Measurements from ENCODE around the gene ZDHHC22. TPM values are rescaled to one million over a fixed set of nuclear protein-coding genes. Genes with fewer than 3 reads are reported as not detected.

The ZDHHC22 gene
- total RNA-seq, 1 experiment from 2014 or later = 0.02 TPM

DNA sequence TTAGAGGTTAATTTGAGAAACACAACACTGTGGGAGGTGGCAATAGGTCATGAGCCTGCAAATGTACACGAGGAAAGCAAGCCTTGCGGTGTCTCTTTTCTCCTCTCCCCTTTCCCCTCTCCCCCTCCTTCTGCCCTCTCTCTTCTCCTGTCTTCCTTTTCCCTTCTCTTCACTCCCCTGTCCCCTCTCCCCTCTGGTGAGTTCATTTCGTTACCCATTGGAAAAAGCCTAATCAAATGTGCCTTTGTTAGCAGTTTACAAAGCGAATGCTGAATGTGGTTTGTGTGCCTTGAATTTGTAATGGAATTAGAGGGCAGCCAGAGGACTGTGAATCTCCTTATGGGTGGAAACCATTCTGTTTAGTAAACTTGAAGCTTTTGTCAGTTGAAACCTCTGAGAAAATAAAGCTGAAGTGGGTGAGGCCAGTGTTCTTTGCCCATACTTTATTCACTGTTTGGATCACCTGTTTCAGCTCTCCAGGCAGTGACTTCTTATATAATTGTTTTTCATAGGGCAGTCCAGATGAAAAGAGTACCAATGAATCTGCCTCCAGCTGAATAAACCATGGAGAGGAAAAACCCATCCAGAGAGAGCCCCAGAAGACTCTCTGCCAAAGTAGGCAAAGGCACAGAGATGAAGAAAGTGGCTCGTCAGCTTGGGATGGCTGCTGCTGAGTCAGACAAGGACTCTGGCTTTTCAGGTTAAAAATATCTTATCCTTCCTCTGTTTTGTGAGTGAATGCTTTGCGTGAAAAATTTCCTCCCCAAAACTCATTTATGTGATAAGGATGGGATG is 36.2 kb downstream of the ZDHHC22 start:
- no peak for DNase-seq (ENCODE audit: low read depth)

DNA sequence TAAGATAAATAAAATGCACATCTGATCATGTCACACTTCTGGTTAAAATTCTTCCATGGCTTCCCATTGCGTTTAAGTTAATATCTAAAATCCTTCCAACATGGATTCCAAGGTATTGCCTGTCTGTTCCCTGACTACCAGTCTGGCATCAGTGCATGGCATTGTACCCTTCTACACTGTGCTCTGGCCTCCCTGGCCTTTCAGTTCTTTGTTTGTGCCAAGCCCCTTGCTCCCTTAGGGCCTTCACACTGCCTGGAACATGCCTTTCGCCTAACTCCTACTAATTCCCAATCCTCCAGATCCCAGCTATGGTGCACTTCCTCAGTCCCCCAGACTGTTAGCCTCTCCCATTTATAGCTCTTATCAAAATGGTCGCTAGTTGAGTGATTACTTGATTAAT is 37.2 kb downstream of the ZDHHC22 start:
- DNase-seq (ENCODE audit: low read depth) = no peak

DNA sequence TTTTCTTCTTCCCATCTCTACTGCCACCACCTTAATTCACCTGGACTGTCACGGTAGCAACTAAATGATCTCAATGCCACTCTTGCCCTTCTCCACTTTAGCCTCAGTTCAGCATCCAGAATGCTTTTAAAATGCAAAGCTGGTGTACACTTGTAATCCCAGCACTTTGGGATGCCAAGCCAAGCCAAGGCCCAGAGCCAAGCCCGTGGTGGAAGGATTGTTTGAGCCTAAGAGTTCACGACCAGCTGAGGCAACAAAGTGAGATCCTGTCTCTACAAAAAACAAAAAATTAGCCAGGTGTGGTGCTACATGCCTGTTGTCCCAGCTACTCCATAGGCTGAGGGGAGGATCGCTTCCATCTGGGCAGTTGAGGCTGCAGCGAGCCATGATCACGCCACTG is 37.6 kb downstream of the ZDHHC22 start:
- DNase-seq (ENCODE audit: low read depth) = no peak

- no peak for DNase-seq (ENCODE audit: low read depth)
Observed at GRCh38 chr14:77103475-77103874, 38.1 kb downstream of the ZDHHC22 start.

DNA sequence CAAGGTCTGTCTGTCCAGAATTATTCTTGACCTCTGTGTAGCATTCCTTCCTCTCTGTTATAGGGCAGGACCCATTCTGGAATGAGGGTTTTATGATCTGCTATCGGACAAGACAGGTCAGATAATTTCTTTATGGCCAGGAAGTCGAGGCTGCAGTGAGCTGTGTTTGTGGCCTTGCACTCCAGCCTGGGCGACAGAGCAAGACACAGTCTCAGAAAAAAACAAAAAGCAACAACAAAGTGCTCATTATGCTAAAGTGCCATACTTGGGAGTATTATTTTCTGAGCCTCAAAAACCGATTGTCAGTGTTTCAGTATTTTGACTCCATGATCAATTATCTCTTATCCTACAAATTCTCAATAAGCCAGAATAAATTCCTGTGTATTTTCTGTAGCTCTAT is 39.4 kb downstream of the ZDHHC22 start:
- DNase-seq (ENCODE audit: low read depth) = no peak

GRCh38 chr14:77100961-77101360 is 40.6 kb downstream of the ZDHHC22 start:
- DNase-seq (ENCODE audit: low read depth) = no peak

GRCh38 chr14:77099425-77100167 is 42.0 kb downstream of the ZDHHC22 start:
- DNase-seq (ENCODE audit: low read depth) = peak; percentile 85

DNA sequence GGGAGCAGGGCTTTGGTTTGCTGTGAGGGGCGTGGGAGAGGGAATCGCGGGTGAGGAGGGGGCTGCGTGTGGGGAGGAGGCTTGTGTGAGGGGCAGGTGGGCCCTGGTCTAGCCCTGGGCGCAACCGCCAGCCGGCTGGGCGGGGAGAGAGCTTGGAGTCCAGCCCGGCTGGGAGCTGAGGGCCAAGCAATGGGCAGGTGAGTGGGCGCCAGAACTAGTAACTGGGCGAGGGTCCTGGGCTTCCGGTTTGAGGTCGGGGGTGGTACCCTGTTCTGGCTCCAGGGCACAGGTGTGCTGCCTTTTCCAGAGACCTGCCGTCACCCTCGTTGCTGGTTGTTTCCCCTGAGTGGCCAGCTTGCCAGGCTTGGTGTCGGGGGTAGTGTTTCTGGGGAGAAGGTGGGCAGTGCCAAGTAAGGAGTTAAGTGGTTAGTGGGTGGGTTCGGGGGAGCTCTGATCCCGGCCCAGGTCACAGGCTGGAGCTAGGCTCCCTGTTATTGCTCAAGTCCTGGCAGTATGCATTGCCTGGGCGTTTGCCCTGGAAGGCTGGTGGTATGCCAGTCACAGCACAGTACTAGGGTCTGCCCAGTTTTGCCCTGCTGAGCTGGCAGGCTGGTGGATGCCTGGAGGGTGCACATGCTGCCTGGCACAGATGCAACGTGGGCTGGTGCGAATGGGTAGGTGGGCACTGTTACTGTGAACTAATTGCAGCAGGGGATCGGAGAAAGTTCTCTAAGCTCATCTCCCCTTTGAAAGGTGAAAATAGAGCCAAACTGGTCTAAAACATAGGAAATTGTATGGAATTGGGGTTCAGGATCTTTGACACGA is 42.9 kb downstream of the ZDHHC22 start:
- peak; percentile 18 for DNase-seq (ENCODE audit: low read depth)

DNA sequence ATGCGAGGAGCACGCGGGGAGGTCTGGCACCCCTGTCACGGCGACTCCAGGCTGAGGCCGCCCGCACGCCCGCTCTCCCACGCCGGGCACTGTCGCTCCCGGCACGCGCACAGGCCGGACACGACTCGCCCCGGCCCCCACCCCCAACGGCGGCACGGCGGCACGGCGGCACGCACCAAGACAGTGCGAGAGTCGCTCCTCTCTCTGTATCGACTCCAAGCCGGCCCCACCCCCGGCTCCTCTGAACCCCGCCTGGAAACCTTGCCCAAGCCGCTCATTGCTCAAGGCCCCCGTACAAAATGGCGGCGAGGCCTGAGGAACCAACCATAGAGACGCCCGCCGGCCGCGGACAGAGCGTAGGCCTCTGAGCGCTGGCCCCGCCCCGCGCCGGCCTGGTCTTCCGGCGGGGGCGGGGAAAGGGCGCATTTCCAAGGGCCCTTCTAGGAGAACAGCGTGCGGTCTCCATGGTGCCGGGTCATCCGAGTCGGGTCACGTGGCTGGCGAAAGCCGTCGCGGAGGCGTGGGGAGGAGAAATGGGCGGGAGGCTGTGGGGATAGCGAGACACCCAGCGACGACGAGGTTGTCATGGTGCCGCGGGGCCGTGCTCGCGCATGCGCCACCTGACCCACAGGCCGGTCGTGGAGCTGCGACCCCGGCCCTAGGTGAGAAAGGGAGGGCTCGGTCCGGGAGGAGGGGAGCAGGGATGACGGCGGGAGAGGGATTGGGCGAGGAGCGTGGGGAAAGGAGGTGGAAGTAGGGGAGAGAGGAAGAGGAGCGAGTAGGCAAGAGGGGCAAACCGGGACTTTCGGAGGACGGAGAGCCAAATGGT is 43.7 kb downstream of the ZDHHC22 start, which contains the start of gene CIPC:
Gene CIPC (plus strand): TSS at position 559 of the 829 bp plus-strand sequence. CDS start 7,451 bp downstream, outside the sequence.
- DNase-seq (ENCODE audit: low read depth) = peak; percentile 96

DNA sequence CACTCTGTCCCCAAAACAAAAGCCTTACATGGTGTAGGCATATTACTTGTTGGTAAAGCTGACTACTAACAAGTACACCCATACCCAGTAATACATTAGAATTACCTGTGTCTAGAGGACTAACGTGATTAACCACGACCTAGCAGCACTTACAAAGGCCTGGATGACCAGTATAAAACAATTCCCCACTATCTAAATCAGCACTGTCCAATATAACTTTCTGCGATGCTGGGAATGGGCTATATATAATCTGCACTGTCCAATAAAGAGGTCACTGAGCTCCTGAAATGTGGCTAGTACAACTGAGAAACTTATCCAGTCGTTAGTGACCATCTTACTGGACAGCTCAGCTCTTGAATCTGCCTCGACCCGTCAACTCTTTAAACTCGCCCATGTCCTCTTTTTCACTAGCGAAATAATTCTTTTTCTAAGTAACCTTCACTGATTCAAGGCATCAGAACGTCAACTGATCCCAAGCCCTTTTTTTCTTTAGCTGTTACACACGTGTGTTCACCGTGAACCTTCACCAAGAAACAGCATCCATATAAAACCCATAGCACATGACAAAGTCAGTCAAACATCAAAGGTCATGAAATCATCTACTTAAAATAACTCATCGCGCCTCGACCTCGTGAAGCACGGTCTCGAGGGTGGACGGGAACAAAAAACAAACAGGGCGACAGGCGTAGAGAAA is 44.4 kb downstream of the ZDHHC22 start:
- DNase-seq (ENCODE audit: low read depth) = no peak

DNA sequence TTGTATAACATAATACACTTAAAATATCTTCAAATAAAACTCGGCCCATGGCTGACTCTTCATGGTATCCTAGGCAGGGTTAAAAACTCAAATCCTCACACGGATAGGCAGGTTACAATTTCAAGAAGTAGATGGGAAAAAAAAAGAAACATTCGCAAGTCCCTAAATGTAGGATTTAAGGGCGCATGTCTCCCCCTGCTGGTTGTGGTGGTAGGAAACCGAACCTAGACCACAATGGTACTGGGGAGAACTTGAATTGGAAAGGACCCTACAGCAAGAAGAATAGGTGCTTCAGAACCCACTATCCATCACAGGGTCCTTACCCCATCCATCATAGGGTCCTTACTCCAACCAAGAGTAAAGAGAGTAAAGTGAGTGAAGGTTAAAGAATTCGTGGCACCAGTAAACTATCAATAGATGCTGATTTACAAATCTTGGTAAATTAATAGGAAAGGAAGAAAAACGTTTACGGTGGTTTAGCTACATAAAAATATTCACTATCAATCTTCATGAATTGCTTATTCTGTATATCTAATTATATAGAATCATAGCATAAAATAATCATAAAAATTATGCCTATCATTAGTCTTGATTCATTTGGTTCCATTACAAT is 46.8 kb downstream of the ZDHHC22 start:
- DNase-seq (ENCODE audit: low read depth) = peak; percentile 73

DNA sequence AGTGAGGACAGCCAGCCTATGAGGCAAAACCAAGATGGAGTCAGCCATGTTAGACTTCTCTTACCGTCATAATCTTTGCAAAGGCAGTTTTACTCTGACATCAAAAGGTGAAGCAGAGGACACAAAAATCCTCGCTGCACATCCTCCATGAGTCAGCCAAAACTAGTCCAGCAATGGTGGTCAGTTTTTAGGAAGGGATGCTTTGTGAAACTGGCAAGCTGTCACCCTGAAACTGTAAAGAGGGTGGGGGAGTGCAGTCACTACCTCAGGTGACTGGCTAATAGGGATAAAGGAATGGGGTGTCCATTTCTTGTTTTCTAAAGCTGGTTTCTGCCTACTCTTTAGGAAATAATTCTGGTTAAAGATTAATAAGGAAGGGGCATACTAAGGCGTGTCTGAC is 48.9 kb downstream of the ZDHHC22 start:
- DNase-seq (ENCODE audit: low read depth) = no peak

DNA sequence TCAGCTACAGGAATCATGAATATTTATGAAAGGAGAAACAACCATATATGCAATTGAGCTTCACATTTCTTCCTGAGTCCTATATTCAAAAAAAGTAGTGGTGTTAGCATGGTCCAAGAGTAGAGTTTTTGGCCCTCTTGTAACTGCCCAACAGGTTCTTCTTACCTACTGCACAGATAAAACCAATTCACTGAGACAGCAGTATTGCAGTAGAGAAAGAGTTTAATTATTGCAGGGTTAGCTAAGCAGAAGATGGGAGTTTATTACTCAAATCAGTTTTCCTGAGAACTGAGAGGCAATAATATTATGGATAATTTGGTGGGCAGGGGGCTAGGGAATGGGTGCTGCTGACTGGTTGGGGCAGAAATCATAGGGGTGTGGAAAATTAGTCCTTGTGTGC is 50.1 kb downstream of the ZDHHC22 start:
- DNase-seq (ENCODE audit: low read depth) = no peak

DNA sequence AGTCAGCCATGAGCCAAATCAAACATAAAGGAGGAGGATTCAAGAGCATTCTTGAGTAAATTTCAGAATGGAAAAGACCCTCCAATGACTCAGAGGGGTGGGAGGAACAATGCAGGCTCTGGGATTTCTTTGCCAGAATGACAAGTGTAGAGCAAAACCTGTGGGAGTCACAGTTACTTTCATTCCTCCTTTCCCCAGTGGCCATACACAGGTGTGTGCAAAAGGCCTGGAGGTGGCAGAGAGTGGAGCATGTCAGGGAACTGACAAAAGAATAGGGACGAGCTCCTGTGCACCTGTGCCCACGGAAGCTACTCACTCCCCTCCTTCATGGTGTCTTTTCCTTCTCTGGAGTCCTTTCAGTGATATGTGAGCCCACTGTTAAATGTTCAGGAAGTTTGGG is 52.9 kb downstream of the ZDHHC22 start:
- DNase-seq (ENCODE audit: low read depth) = no peak

DNA sequence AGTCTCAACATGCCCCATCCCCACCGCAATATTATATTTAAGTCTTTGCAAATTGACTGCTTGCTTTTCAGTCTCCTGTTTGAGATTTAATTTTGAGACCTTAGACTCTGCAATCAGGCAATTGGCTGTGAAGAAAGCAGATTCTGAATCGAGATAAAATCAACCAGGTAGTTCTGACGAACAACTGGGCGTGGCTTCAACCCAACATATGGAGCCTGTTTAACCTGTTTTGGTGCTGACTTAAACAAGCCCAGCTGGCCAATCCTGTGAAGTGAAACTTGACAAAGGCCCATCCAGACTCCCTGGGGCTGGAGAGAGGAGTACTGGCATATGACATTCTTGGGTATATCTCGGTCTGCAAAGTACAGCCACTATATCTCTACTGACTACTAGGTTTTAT is 53.4 kb downstream of the ZDHHC22 start:
- DNase-seq (ENCODE audit: low read depth) = no peak

DNA sequence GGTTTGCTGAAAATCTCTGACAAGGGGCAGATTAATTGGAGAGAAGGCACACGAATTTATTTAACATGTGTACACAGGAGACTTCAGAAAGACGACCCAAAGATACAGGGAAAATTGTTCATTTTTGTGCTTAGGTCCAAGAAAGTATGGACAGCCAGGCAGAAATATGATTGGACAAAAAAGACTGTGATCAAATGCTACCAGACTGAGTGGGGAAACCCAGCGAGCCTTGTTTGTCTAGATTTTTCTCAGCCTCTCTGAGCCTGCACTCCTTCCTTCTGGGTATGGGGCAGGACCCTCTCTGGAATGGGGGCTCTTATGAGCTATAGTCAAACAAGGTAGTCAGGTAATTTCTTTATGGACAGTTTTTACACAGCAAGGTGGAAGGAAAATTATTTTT is 54.0 kb downstream of the ZDHHC22 start:
- no peak for DNase-seq (ENCODE audit: low read depth)

- no peak for DNase-seq (ENCODE audit: low read depth)
Observed at GRCh38 chr14:77086951-77087350, 54.6 kb downstream of the ZDHHC22 start.

DNA sequence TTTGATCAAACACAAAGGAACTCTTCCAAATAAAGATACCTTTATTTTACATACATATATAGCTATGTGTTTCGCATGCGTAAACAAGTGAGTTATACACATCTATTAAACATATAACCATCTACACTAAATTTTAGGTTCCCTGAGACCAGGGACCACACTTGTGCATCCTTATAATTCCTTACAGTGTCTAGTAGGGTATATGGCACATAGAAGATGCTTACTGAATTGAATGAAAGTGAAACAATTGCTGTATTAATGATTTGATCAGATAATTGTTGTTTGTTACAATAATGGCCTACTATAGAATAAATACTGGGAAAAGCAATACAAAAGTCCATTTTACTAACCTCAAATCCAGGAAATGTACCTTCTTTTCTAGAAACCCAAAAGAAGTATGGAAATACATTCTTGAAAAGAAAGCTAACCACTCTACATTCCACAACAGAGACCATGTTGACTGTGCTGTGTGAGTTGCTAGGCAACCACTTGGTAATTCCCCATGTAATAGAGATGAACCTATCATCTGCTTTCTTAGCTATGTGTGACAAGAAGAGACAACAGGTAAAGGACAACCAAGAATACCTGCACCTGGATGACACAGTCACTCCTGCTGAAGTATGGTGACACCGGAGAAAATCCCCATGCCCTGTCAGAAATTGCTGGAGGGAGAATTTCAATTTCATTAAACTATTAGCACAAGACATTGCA is 55.4 kb downstream of the ZDHHC22 start:
- DNase-seq (ENCODE audit: low read depth) = peak; percentile 61

- no peak for DNase-seq (ENCODE audit: low read depth)
Observed at GRCh38 chr14:77085538-77085937, 56.1 kb downstream of the ZDHHC22 start.

- no peak for DNase-seq (ENCODE audit: low read depth)
Observed at GRCh38 chr14:77084985-77085384, 56.6 kb downstream of the ZDHHC22 start.

All from M059J (cell line).